RWPE2 (cell line): Measurements from ENCODE around the gene ASTN1.

Experiments
- ATAC-seq: fragments of 200-7000 bp; cut with Tn5 transposase; 3 replicates; pipeline ENCODE4 v1.9.1; 2021; ENCODE audit warnings: low read depth
- DNase-seq: peaks from one replicate; pipeline ENCODE4 v3.0.0-alpha.2; 2020; ENCODE audit warnings: low spot score
- H3K27ac ChIP-seq: fragments of 450-650 bp; 2 replicates; pipeline ENCODE4 v1.5.1; 2017; ENCODE audit warnings: mild to moderate bottlenecking; ENCODE audit not compliant: poor library complexity, severe bottlenecking
- H3K27me3 ChIP-seq: fragments of 250-450 bp; sonication (Bioruptor Pico); 2 replicates; pipeline ENCODE4 v1.5.1; 2021; ENCODE audit warnings: mild to moderate bottlenecking, moderate library complexity; ENCODE audit not compliant: insufficient read depth, poor library complexity, severe bottlenecking
- H3K36me3 ChIP-seq: fragments of 250-450 bp; sonication (Bioruptor Pico); 2 replicates; pipeline ENCODE4 v1.5.1; 2020; ENCODE audit warnings: low read depth, mild to moderate bottlenecking, moderate library complexity
- H3K4me1 ChIP-seq: fragments of 250-450 bp; sonication (Bioruptor Pico); 2 replicates; pipeline ENCODE4 v1.5.1; 2021; ENCODE audit warnings: mild to moderate bottlenecking, moderate library complexity; ENCODE audit not compliant: insufficient read depth, poor library complexity, severe bottlenecking
- H3K4me3 ChIP-seq: fragments of 250-450 bp; sonication (Bioruptor Pico); 2 replicates; pipeline ENCODE4 v1.5.1; 2021; ENCODE audit warnings: mild to moderate bottlenecking, moderate library complexity; ENCODE audit not compliant: severe bottlenecking
- H3K9me3 ChIP-seq: fragments of 250-450 bp; sonication (Bioruptor Pico); 2 replicates; pipeline ENCODE4 v1.5.1; 2021; ENCODE audit warnings: mild to moderate bottlenecking, moderate library complexity; ENCODE audit not compliant: severe bottlenecking
- CTCF ChIP-seq: fragments of 450-650 bp; IDR thresholded peaks from one replicate; pipeline ENCODE4 v1.5.1; 2017; ENCODE audit warnings: mild to moderate bottlenecking, moderate library complexity; ENCODE audit not compliant: poor library complexity, severe bottlenecking

The ASTN1 gene

GRCh38 chr1:176852124-176852523, 312.4 kb downstream of the ASTN1 start:
- H3K27me3 ChIP-seq: no peaks in the 10 kb centered on the region
- DNase-seq: no peak
- ATAC-seq: no peak

GRCh38 chr1:176850871-176851270, 313.6 kb downstream of the ASTN1 start:
- no peak for TF ChIP-seq CTCF
- ATAC-seq (no peak), DNase-seq (no peak)
- Histone ChIP-seq H3K4me3 (no peak overlapping the region), H3K9me3 (no peaks in the 10 kb centered on the region), H3K36me3 (no peaks in the 10 kb centered on the region), H3K4me1 (no peaks in the 10 kb centered on the region), H3K27ac (no peak overlapping the region), H3K27me3 (no peaks in the 10 kb centered on the region)

More at GRCh38 chr1:176852124-176852523, 312.4 kb downstream of the ASTN1 start:
- H3K4me3 ChIP-seq: no peak overlapping the region
- H3K36me3 ChIP-seq: no peaks in the 10 kb centered on the region
- H3K9me3 ChIP-seq: no peaks in the 10 kb centered on the region
- TF ChIP-seq CTCF: no peak
- H3K27ac ChIP-seq: no peak overlapping the region
- H3K4me1 ChIP-seq: no peaks in the 10 kb centered on the region

GRCh38 chr1:176849281-176849680, 315.2 kb downstream of the ASTN1 start:
- Histone ChIP-seq H3K9me3 (no peaks in the 10 kb centered on the region), H3K27ac (no peak overlapping the region), H3K4me1 (no peaks in the 10 kb centered on the region), H3K36me3 (no peaks in the 10 kb centered on the region), H3K4me3 (no peak overlapping the region), H3K27me3 (no peaks in the 10 kb centered on the region)
- ATAC-seq: no peak
- no peak for DNase-seq
- no peak for TF ChIP-seq CTCF

DNA sequence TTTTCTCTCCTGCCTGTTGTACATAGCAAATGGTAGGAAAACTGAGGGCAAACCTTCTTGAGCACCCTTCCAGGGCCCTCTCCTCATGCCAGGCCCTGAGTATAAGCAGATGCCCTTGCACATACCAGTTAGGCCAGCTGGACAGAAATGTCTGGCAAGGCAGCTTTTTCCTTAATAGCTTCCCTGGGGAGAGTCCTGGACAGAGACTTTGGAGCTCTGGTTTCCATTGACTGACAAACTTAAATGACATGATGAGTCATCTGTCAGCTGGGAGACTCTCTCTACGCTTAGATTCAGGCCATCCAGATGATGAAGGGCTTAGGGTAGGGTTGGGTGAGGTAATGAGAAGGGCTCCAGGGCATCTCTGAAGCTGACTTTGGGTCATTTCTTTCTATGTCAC, 317.5 kb downstream of the ASTN1 start:
- ATAC-seq: no peak
- Histone ChIP-seq H3K36me3 (no peaks in the 10 kb centered on the region), H3K4me1 (no peaks in the 10 kb centered on the region), H3K27me3 (no peaks in the 10 kb centered on the region), H3K9me3 (no peaks in the 10 kb centered on the region), H3K4me3 (no peak overlapping the region), H3K27ac (no peak overlapping the region)
- DNase-seq: no peak
- no peak for TF ChIP-seq CTCF

GRCh38 chr1:176843352-176844297, 320.9 kb downstream of the ASTN1 start:
- Histone ChIP-seq H3K36me3 (no peaks in the 10 kb centered on the region), H3K27ac (no peak overlapping the region), H3K4me3 (no peak overlapping the region), H3K4me1 (no peaks in the 10 kb centered on the region), H3K27me3 (no peaks in the 10 kb centered on the region), H3K9me3 (no peaks in the 10 kb centered on the region)
- no peak for ATAC-seq
- no peak for DNase-seq
- peak; percentile 66 for TF ChIP-seq CTCF
